Measurements from ENCODE around the gene KIF6. TPM values are rescaled to one million over a fixed set of nuclear protein-coding genes. Genes with fewer than 3 reads are reported as not detected.

Gene KIF6
- total RNA-seq, 1 donor from 2014 or later: 1.2 TPM

DNA sequence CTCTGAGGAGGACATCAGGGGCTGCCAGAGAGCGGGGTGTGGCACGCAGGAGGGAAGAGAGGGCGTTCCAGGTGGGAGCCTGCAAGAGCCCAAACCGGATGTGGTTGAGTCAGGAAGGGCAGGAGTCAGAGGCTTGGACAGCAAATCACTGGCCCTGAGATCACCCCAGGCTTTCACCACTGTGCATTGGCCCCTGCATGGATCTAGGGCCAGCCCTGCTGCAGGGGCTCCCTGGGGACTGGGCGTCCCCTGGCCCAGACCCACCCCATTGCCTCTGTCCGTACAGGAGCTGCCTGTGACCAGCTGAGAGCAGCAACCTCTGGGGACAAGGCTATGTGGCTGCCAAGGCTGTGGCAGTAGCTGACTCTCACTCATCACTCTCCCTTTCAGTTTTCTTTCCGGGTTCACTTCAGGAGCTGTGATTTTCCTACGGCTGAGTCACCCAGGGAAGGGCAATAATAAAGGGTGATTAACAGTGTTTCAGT is 444.9 kb downstream of the KIF6 start:
- DNase-seq (ENCODE audit: low spot score in 2 of 2) (no peak), FAIRE-seq (no peak)

Small RNA genes lying within 50 kb of the gene (small RNA-seq; reads per million reads assigned to genes)
- gene RNU1-54P: not detected

Other genes with a start within 250 kb of the KIF6 start
- 5.3 TPM for gene DAAM2, start 67.0 kb upstream of the KIF6 start, total RNA-seq
- gene MOCS1, start 209.1 kb upstream of the KIF6 start, total RNA-seq: 5.7 TPM